AG10803 (cell line): Measurements from ENCODE around the gene KRTAP29-1.

Experiments used
- DNase-seq: peaks from one replicate; pipeline ENCODE4 v3.0.0; 2010; ENCODE audit warnings: low read depth
- H3K4me3 ChIP-seq: 2 replicates; pipeline ENCODE4 v1.5.1; 2011; ENCODE audit warnings: mild to moderate bottlenecking, low read length, control low read depth
- CTCF ChIP-seq: conservative IDR thresholded peaks from 2 replicates; pipeline ENCODE4 v1.5.1; 2011; ENCODE audit warnings: mild to moderate bottlenecking, low read length, control low read depth, inconsistent platforms

Gene KRTAP29-1

GRCh38 chr17:41254861-41255260, 47.8 kb downstream of the KRTAP29-1 start:
- no peak overlapping the region for H3K4me3 ChIP-seq
- DNase-seq = peak; percentile 41
- TF ChIP-seq CTCF = no peak
